BE2C (cell line): ENCODE results near the gene CAV1.
"Not testable (repeated sequence)": the region's sequence is repeated elsewhere in the genome, so short reads cannot be mapped to it uniquely, and the experiment has no call there.

ENCODE experiments used
- DNase-seq: peaks from one replicate; pipeline ENCODE4 v3.0.0-alpha.2; 2020
- H3K27me3 ChIP-seq: fragments of 250-450 bp; sonication (Bioruptor Pico); 2 replicates; pipeline ENCODE4 v1.5.1; 2020; ENCODE audit warnings: mild to moderate bottlenecking
- H3K36me3 ChIP-seq: fragments of 250-450 bp; sonication (Bioruptor Pico); 2 replicates; pipeline ENCODE4 v1.5.1; 2020; ENCODE audit warnings: mild to moderate bottlenecking
- H3K4me1 ChIP-seq: fragments of 250-450 bp; sonication (Bioruptor Pico); 2 replicates; pipeline ENCODE4 v1.5.1; 2020
- H3K4me3 ChIP-seq: 2 replicates; pipeline ENCODE4 v1.5.1; 2011; ENCODE audit warnings: low read depth, low read length
- H3K9me3 ChIP-seq: fragments of 250-450 bp; sonication (Bioruptor Pico); 2 replicates; pipeline ENCODE4 v1.5.1; 2020
- TF ChIP-seq, protein P1 (sequence below): IDR thresholded peaks from 2 replicates; pipeline ENCODE4 v1.5.1; 2012; ENCODE audit warnings: mild to moderate bottlenecking, low read depth, low read length

The CAV1 gene

DNA sequence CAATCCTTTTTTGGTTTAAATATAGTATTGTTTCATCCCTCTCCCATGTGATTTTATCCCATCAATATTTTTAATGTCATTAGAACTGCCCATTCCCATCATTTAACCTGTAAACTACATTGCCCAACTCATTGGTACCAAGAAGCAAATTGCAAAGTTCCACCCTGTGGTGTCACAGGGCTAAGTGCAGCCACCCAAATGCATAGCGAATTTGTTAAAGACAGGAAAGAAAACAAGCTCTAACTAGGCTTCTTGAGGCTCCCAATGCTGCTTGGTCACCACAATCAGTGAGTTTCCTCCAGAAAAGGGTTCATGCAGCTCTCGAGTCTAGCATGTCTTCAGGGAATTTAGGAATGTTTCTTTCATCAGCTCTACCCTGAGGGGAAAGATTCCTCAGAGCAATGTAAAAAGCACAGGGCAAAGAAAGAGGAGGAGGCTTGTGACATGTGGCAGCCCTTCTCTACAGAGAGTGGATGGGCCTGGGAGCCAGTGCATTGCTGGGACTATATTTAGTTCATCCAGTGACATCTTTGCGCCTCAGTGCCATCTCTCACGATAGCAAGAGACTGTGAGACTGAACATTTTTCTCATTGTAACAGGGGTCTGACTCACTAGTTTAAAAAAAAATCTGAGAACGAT, 58.1 kb downstream of the CAV1 start:
- no peak for DNase-seq
- Histone ChIP-seq H3K36me3 (no peaks in the 10 kb centered on the region), H3K4me1 (no peaks in the 10 kb centered on the region), H3K4me3 (no peak overlapping the region), H3K9me3 (no peaks in the 10 kb centered on the region), H3K27me3 (no peaks in the 10 kb centered on the region)
- TF ChIP-seq, protein P1, sequence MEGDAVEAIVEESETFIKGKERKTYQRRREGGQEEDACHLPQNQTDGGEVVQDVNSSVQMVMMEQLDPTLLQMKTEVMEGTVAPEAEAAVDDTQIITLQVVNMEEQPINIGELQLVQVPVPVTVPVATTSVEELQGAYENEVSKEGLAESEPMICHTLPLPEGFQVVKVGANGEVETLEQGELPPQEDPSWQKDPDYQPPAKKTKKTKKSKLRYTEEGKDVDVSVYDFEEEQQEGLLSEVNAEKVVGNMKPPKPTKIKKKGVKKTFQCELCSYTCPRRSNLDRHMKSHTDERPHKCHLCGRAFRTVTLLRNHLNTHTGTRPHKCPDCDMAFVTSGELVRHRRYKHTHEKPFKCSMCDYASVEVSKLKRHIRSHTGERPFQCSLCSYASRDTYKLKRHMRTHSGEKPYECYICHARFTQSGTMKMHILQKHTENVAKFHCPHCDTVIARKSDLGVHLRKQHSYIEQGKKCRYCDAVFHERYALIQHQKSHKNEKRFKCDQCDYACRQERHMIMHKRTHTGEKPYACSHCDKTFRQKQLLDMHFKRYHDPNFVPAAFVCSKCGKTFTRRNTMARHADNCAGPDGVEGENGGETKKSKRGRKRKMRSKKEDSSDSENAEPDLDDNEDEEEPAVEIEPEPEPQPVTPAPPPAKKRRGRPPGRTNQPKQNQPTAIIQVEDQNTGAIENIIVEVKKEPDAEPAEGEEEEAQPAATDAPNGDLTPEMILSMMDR: no peak

DNA sequence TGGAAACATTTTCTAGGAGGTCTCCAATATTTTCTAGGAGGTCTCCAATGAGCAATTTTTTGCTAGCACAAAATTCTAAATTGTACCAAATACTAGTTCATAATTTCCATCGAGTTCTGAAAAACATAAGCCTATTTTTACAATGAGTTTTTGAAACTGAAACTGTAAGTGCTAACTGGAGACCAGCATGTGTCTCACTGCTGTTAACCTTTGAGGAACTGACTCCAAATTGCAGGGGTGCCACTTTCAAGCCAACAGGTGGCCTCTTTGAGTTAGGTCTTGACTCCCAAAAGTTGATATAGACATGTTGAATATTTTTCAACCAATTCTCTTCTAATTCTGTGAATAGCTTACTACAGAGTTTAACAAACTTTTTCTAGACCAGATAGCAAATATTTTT, 58.8 kb downstream of the CAV1 start:
- no peaks in the 10 kb centered on the region for H3K9me3 ChIP-seq
- no peaks in the 10 kb centered on the region for H3K36me3 ChIP-seq
- H3K4me1 ChIP-seq: no peaks in the 10 kb centered on the region
- TF ChIP-seq, protein P1: no peak
- no peak overlapping the region for H3K4me3 ChIP-seq
- DNase-seq: no peak
- no peaks in the 10 kb centered on the region for H3K27me3 ChIP-seq

DNA sequence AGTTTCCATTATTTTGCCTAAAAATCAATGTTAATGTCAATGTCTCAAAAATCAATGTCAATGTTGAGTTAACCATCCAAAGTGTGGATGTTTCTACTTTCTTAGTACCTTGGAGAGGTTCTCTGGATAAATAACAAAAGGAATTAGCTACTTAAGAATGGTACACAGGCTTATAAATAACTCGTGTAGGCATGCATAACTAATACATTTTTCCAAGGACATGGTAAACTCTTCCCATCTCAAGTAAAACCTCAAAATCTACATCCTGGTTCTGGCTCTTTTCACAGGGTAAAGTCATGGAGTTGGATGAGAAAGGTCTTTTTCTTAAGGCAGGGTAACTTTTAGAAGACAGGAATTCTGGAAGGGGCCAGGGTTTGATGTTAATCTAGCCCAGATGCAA, 59.9 kb downstream of the CAV1 start:
- no peak overlapping the region for H3K4me3 ChIP-seq

DNA sequence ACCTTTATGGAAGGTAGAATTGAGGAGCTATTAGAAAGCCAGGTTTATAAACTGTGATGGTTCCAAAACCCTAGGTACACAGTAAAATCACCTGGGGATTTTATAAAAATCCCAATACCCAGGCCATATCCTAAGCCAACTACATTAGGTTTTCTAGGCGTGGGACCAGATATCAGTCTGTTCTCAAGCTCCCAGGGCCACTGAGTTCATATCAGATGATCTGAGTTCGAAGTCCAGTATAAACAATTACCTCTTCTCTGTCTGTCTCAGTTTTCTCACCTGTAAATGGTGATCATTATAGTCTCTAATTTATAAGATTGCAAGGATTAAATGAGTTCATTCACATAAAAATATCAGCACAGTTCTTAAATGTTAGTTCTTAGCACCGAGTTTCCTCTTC, 60.6 kb downstream of the CAV1 start:
- Histone ChIP-seq H3K4me3 (no peak overlapping the region), H3K9me3 (no peaks in the 10 kb centered on the region), H3K4me1 (no peaks in the 10 kb centered on the region), H3K36me3 (no peaks in the 10 kb centered on the region), H3K27me3 (no peaks in the 10 kb centered on the region)
- no peak for DNase-seq
- TF ChIP-seq, protein P1: no peak

More for the DNA sequence above, 59.9 kb downstream of the CAV1 start:
- TF ChIP-seq, protein P1: no peak
- Histone ChIP-seq H3K36me3 (no peaks in the 10 kb centered on the region), H3K27me3 (no peaks in the 10 kb centered on the region), H3K4me1 (no peaks in the 10 kb centered on the region), H3K9me3 (no peaks in the 10 kb centered on the region)
- DNase-seq: no peak

DNA sequence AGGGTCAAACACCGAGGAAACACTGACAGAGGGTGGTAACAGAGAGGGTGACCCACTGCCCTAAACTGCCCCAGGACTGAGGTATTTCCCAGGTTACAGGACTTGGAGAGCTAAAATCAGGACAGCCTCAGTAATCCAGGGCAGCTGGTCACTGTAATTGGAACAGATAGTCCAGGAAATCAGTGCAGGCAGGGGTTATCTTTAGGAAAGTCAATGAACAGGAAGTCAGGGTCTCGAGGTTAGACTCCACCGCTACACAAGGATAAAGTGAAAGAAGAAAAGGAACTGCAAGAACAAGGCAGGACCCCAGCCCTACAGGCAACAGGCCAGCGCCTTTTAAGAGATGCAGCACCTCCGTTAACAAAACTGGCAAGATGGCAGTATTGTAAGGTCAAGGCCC, 61.1 kb downstream of the CAV1 start:
- no peaks in the 10 kb centered on the region for H3K36me3 ChIP-seq
- H3K9me3 ChIP-seq: no peaks in the 10 kb centered on the region
- TF ChIP-seq, protein P1: no peak
- H3K4me3 ChIP-seq: no peak overlapping the region
- no peaks in the 10 kb centered on the region for H3K27me3 ChIP-seq
- DNase-seq: no peak
- no peaks in the 10 kb centered on the region for H3K4me1 ChIP-seq

DNA sequence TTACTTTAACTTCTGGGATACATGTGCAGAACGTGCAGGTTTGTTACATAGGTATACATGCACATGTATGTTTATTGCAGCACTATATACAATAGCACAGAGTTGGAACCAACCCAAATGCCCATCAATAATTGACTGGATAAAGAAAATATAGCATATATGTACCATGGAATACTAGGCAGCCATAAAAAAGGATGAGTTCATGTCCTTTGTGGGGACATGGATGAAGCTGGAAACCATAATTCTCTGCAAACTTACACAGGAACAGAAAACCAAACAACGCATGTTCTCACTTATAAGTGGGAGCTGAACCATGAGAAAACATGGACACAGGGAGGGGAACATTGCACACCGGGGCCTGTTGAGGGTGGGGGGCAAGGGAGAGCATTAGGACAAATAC, 62.4 kb downstream of the CAV1 start:
- not testable (repeated sequence) for H3K4me3 ChIP-seq, H3K27me3 ChIP-seq, H3K4me1 ChIP-seq, DNase-seq, H3K36me3 ChIP-seq, H3K9me3 ChIP-seq
